HG03439 (cell line): Measurements from ENCODE around the gene PTTG1IP.

Experiments
- ATAC-seq: cut with Tn5 transposase; IDR thresholded peaks from one replicate; pipeline ENCODE4 v1.9.1; 2021; ENCODE audit warnings: mild to moderate bottlenecking, moderate library complexity; ENCODE audit not compliant: unreplicated experiment

PTTG1IP gene

GRCh38 chr21:44867999-44868700 lies 5.3 kb downstream of the PTTG1IP start:
- no peak for ATAC-seq

- ATAC-seq, result no peak
Measured at GRCh38 chr21:44867464-44867863, 6.0 kb downstream of the PTTG1IP start.

GRCh38 chr21:44866780-44867179 lies 6.7 kb downstream of the PTTG1IP start:
- ATAC-seq, result no peak

DNA sequence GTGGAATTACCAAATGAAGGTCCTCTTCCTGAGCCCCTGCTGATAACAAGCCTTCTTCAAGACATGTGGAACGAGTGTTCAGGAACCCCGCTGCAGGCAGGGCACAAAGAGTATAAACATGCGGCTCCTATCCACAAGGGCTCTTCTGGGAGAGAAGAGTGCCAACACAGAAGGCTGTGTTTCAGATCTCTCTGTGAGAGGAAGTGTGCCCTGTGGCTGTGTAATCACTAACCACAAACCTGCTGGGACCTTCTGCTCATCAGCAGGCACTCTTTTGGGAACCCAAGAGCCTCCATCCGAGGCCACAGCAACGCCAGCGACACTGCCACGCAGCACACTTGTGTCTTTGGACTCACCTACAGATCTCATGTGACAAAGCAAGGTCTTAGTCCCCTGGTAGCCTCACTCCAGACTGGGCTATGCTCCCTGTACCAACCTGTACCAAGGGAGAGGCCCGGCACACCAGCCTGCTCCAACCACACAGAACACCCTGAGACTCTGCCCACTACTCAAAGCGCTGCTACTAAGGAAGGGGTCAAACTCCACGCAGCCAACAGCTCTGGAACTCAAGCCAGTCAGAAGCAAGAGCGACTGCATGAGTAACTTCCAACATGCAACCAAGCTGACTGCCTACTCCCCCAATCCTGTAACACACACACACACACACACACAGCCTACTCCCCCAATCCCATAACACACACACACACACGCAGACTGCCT lies 7.8 kb downstream of the PTTG1IP start:
- ATAC-seq, result no peak

DNA sequence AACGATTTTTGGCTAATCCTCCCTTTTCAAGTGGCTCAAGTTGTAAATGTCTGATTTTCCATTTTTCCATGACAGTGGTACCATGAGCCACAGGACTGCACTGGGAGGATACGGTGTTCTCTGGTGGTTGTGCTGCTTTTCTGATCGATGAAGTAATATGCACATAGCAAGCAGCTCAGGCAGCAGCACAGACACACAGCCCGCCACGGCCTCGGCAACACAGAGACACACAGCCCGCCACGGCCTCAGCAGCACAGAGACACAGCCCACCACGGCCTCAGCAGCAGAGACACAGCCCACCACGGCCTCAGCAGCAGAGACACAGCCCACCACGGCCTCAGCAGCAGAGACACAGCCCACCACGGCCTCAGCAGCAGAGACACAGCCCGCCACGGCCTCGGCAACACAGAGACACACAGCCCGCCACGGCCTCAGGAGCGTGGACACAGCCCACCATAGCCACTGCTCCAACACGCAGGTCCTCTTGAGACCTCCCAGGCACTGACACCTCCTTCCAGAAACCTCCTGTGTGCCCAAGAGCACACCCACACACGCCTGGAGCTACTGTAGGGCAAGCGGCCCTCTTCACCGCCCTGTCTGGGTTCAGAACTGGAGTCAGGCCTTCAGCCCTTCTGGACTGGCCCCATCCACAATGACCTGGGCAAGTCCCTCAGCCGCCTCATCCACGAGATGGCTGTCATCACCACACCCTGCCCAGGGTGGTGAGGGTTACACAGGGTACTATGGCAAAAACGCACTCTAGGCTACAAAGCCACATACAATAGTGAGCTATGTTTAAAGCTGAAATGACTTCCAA lies 10.4 kb downstream of the PTTG1IP start:
- ATAC-seq, result no peak

DNA sequence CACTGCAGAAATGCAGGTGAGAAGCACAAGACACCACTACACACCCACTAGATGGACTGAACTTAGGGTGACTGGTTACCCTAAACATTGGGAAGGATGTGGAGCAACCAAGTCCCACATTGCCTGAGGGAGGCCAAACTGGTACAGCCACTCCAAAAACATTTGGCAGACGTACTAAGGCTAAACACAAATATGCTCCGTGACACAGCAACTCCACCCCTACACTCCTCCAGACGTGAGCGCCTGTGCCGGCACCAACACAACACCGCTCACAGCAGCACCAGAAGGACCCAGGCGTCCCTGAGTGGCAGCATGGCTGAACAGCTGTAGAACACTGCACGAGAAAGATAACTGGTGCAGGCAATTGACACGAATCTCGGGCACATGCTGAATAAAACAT lies 14.7 kb downstream of the PTTG1IP start:
- ATAC-seq, result no peak

DNA sequence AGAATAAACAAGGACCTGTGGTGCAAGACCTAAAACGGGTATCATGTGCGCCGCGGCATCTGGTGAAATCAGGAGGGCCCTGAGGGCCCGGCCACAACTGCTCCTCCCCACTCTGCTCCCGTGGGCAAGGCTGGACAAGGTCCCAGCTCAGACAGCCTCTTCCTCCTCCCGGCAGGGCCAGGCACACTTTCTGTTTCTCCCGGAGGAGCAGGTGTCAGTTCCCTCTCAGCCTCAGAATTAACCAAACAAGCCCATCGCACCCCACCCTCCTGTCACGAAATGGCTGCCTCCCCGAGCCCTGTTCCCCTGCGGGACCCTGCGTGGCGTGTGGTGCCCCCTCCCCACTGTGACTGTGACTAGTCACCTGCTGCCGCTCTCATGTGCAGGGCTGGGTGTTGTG lies 15.2 kb downstream of the PTTG1IP start:
- ATAC-seq, result no peak

GRCh38 chr21:44857127-44857892 lies 16.2 kb downstream of the PTTG1IP start:
- no peak for ATAC-seq

DNA sequence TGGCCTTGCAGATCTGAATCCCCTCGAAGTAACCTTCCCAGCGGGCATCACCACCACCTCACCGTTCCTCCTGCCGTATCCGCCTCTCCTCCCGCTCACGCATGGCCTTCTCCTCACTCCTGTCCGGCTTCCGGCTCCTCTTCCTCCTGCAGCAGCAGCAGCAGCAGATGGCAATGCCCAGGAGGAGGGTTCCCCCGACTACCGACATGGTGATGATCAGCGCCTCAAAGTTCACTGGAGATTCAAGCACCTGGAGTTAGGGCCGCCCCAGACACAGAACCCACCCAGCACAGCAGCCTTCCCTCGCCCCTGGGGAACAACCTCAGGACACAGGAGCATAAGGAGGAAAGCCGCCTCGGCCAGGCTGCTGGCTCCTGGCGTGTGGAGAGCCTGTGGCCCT lies 17.4 kb downstream of the PTTG1IP start:
- no peak for ATAC-seq

DNA sequence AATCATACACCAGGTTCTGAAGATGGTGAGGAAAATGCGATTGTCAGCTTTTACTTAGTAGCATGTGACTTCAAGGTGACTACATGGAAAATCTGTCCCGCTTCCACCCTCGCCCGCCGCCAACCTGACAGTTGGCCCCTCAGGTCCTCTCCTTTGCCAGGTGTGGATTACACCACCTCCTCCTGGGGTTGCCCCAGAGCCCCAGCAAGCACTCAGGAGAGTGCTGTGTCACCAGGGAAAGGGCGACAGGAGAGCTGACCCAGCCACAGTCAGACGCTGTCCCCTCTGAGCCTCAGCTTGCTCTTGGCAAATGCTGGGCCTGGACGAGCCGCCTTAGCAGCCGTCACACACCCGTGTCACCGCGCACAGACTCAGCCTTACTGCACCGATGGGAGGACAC lies 17.9 kb downstream of the PTTG1IP start:
- no peak for ATAC-seq

DNA sequence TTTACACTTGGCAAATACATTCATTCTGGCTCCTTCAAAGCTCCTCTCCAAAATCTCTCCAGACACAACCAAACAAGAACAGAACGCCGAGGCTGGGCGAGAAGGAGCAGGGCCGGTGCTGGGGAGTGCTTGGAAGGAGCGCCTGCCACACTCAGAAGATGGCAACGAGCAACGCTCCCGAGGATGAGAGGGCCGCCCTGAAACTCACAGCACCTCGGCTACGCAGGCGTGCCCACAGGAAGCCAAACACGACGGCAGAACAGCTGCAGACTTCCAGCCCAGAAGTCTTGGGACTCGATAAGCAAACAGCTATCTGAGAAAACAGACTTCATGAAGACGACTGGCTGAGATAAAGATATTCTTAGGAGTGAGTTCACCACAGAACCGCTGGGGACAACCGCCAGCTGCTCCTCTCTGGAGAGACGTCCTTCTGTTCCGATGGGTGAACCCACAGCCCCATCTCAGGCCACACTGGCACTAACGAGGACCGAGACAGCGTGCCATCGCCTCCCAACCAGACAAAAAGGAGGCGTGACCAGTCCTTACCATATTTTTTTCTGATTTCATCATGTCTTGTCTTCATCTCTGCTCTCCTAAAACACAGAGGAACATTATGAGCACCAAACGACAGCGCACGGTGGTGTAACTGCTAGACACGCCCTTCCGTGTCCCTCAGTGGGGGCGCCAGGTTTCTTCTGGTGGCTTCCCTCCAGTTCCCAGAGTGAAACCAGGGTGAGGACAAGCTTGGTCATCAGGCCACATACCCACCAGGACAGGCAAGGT lies 18.6 kb downstream of the PTTG1IP start:
- ATAC-seq, result no peak

DNA sequence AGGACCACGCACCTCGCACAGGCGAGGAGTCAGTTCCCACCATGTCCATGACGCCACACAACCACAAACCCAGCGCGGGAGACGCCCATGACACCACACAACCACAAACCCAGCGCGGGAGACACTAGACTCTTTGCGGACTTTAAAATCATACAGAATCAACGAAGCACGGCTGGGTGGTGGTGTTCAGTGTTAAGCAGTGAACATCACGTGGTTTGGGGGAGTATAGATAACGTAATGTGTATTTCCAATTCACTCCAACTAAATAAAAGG lies 19.2 kb downstream of the PTTG1IP start:
- no peak for ATAC-seq

GRCh38 chr21:44853601-44854390 lies 19.7 kb downstream of the PTTG1IP start:
- ATAC-seq, result no peak

- ATAC-seq, result no peak
Measured at GRCh38 chr21:44850905-44851657, 22.4 kb downstream of the PTTG1IP start.

DNA sequence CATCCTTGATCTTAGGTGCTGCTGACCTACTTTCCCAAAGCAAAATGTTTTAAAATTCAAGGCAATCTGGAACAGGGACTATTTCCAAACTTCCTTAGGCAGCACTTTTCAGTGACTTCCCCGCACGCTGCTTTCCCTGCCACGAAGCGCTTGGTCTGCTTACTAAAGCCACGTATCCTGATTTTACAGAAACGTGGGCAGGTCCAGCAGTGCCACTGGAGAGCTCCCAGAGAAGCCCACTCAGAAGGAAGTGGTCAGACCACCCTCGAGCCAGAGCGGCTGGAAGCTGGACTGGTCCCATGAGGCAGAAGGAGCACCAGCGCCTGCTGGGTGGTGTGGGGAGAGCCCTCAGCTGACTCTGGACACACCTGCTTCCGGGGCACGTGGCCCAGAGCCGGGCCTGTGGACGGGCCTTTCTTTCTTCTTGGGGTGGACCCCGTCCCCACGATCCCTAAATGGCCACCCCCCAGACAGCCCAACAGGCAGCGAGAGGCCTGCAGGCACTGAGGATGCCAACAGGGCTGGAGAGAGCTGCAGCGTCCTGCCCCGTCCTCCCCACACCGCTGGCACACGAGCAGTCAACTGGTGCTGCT lies 23.2 kb downstream of the PTTG1IP start:
- no peak for ATAC-seq

DNA sequence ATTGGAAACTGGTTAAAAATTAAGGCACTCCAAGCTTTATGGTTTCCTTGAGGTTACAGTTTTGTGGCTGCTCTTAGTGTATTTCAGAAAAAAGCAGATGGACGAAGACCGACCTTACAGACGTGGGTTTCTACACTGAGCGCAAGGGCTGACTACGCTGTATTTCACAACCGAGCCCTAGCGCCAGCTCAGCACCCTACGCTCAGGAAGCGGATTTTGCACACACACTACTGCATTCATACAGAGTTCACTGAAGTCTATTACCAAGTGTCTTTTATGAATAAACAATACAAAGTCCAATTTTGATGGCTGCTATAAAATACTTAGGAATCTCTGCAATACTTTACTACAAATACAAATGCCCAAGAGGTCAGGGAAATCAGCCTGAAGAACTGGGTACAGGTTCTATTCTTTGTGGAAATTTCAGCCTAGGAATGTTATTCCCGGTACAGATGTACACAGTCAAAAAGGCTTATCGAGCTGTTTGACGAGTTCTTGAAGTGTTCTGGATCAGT lies 23.8 kb downstream of the PTTG1IP start:
- ATAC-seq, result no peak

GRCh38 chr21:44848821-44849521 lies 24.5 kb downstream of the PTTG1IP start:
- no peak for ATAC-seq
